Spleen (tissue), 11 donors: Measurements from ENCODE around the gene MICAL3. TPM values are rescaled to one million over a fixed set of nuclear protein-coding genes. Genes with fewer than 3 reads are reported as not detected.
A peak's percentile ranks its signal among the peaks of the same experiment; 100 is the strongest.

Experiments
- DNase-seq: peaks from one replicate; pipeline ENCODE4 v3.0.0-alpha.2; 2020
- H3K27ac ChIP-seq, 8 donors: fragments of 200-600 bp; sonication (generic) in 7 of 8; 1 replicate in 4 of 8; 2 replicates in 4 of 8; pipeline versions ENCODE4 v1.5.0 to v1.8.0; 2016 to 2021; ENCODE audit warnings: inconsistent platforms in 4 of 8, mild to moderate bottlenecking in 4 of 8, moderate library complexity in 1 of 8
- H3K27me3 ChIP-seq, 7 donors: fragments of 200-600 bp; sonication (generic) in 6 of 7; replicated peaks in 1 of 7; 1 replicate in 4 of 7; 2 replicates in 3 of 7; pipeline versions ENCODE4 v1.5.0 to v1.8.0; 2016 to 2021; ENCODE audit warnings: inconsistent platforms in 3 of 7, mild to moderate bottlenecking in 1 of 7
- H3K36me3 ChIP-seq, 6 donors: fragments of 200-600 bp; sonication (generic) in 5 of 6; 1 replicate in 4 of 6; 2 replicates in 2 of 6; pipeline versions ENCODE4 v1.5.0 to v1.8.0; 2016 to 2021; ENCODE audit warnings: inconsistent platforms in 2 of 6
- H3K4me1 ChIP-seq, 6 donors: fragments of 200-600 bp; sonication (generic) in 5 of 6; 1 replicate in 3 of 6; 2 replicates in 3 of 6; pipeline versions ENCODE4 v1.5.0 to v1.8.0; 2016 to 2021; ENCODE audit warnings: inconsistent platforms in 3 of 6
- H3K4me3 ChIP-seq, 8 donors: fragments of 200-600 bp; sonication (generic) in 7 of 8; 1 replicate in 4 of 8; 2 replicates in 4 of 8; pipeline versions ENCODE4 v1.5.0 to v1.8.0; 2016 to 2021; ENCODE audit warnings: inconsistent platforms in 4 of 8, mild to moderate bottlenecking in 4 of 8, moderate library complexity in 2 of 8
- H3K9me3 ChIP-seq, 8 donors: fragments of 200-600 bp; sonication (generic) in 7 of 8; 1 replicate in 4 of 8; 2 replicates in 4 of 8; pipeline versions ENCODE4 v1.5.0 to v1.8.0; 2016 to 2021; ENCODE audit warnings: inconsistent platforms in 4 of 8
- CTCF ChIP-seq, 11 experiments: fragments of 200-600 bp in 7 of 11; fragments of 450-650 bp in 4 of 11; sonication (generic) in 4 of 11; IDR thresholded peaks in 8 of 11; conservative IDR thresholded peaks in 3 of 11; 1 replicate in 7 of 11; 2 replicates in 4 of 11; pipeline versions ENCODE4 v1.4.0 to v1.8.0; 2016 to 2021; ENCODE audit warnings: antibody characterized with exemption in 11 of 11, inconsistent platforms in 4 of 11, mild to moderate bottlenecking in 1 of 11
- POLR2A ChIP-seq, 3 donors: fragments of 450-650 bp; IDR thresholded peaks; one replicate each; pipeline ENCODE4 v1.5.1; 2017; ENCODE audit warnings: antibody characterized with exemption in 3 of 3, mild to moderate bottlenecking in 1 of 3
- POLR2AphosphoS5 ChIP-seq, 3 donors: sonication (generic); formaldehyde crosslinking; IDR thresholded peaks; one replicate each; pipeline ENCODE4 v1.5.1; 2017; ENCODE audit warnings: antibody characterized with exemption in 3 of 3
- WGBS, 5 donors: extraction: QIAGEN DNeasy Blood & Tissue Kit in 3 of 5; methylation state at CpG; one replicate each; pipeline versions ENCODE4 v1.1.5 to v1.1.7; 2013 to 2018; 5-methylcytosine and 5-hydroxymethylcytosine counted together
- intact Hi-C: fragments of 100-400 bp; cut with DNase I; formaldehyde crosslinking; loops from one replicate; pipeline ENCODE4 v1.15.0; 2023; ENCODE audit warnings: low total_unique reads
- polyA plus RNA-seq, 3 donors: library from polyadenylated mRNA; stranded (reverse); fragments of 200-250 nt; gene quantifications; one replicate each; pipeline ENCODE4 v1.2.1, GENCODE V29; 2013
- total RNA-seq, 7 donors: library from RNA; depleted of rRNA in 3 of 7; stranded (reverse); fragments of >200 nt in 3 of 7; fragmentation: NEBNext Ultra II Directional in 4 of 7; extraction: Animal tissue kit (Norgen Biotek cat#: 25700) in 4 of 7; gene quantifications; one replicate each; pipeline versions ENCODE4 v1.1.0 to v1.2.1, GENCODE V29; 2016 to 2021
- donor health status: healthy with polysubstance abuse.
- donor health status: DM: no; HTN: no; CAD: no; lungs with moderate emphysema.
- donor health status: DM: no; HTN: no; CAD: no.
- donor health status: Bipolar disorder and iron deficiency.
- donor health status: healthy.
- donor health status: DM: no; HTN: no; CAD: no.
- donor health status: DM: yes; HTN: yes; CAD: no.

Gene MICAL3
- total and polyA plus RNA-seq, 10 donors: 2.6 to 133 (median 75.2) TPM

DNA sequence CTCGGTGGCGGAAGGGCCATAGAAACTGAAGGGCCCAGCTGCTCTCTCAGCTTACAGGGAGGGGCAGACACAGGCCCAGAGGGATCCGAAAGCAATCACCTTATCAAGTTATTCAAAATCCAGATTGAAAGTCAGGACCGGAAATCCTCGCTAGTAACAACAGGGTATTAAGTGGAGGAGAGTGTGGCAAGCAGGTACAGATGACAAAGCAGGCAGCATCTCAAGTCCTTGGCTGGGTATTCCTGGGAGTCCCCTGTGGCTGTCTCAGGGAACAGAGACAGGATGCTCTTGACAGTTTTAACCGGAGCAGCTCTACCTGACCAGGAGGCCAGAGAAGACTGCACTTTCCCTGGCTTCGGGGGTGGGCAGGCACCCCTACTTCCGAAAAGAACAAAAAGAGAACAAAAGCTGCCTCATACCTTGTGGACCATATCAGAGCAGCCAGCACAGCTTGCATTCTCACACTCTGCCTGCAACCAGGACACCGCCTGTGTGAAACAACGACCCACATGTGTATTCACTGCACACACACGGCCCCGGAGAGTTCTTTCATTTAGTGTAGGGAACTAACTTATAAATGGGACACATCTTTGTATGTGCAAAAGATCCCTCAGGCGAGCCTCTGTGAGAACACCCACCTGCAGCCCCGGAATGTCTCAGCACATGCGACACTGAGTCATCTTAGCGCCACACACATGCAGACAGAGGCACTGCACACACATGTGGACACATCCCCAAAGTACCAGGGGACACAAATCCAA lies 78.3 kb downstream of the MICAL3 start:
- H3K4me3 ChIP-seq: no peak overlapping the region
- no peaks in the 10 kb centered on the region for H3K27me3 ChIP-seq
- DNase-seq: no peak
- H3K27ac ChIP-seq: peak overlapping the region in 6 of 8 donors; percentile 13 to 53 (median 40)
- intact Hi-C loops: no loop called here
- 69 to 80% (median 70%) methylated on average over 16 of the region's 16 CpGs for WGBS, 5 donors
- H3K4me1 ChIP-seq: peaks cover 31 to 100% (median 76%) of the 10 kb centered on the region in 6 donors
- no peaks in the 10 kb centered on the region for H3K9me3 ChIP-seq
- no peak for TF ChIP-seq CTCF (IDR thresholded peaks at IDR 0.05 in 8 of 11, conservative IDR thresholded peaks at IDR 0.05 in 3 of 11)
- TF ChIP-seq POLR2A (IDR thresholded peaks at IDR 0.05): no peak
- no peak for TF ChIP-seq POLR2AphosphoS5 (IDR thresholded peaks at IDR 0.05)
- H3K36me3 ChIP-seq: peaks cover 0 to 6% (median 0%) of the 10 kb centered on the region in 6 donors

GRCh38 chr22:17945156-17945887 lies 79.0 kb downstream of the MICAL3 start:
- no peaks in the 10 kb centered on the region for H3K27me3 ChIP-seq
- H3K36me3 ChIP-seq: peaks cover 0 to 6% (median 0%) of the 10 kb centered on the region in 6 donors
- H3K4me3 ChIP-seq: no peak overlapping the region
- peak overlapping the region in 6 of 8 donors; percentile 13 to 53 (median 40) for H3K27ac ChIP-seq
- H3K4me1 ChIP-seq: peaks cover 29 to 100% (median 72%) of the 10 kb centered on the region in 6 donors
- 75 to 89% (median 79%) methylated on average over 15 of the region's 15 CpGs for WGBS, 5 donors
- H3K9me3 ChIP-seq: no peaks in the 10 kb centered on the region
- no peak for DNase-seq
- TF ChIP-seq CTCF (IDR thresholded peaks at IDR 0.05 in 8 of 11, conservative IDR thresholded peaks at IDR 0.05 in 3 of 11) (no peak), POLR2AphosphoS5 (IDR thresholded peaks at IDR 0.05) (no peak), POLR2A (IDR thresholded peaks at IDR 0.05) (no peak)
- intact Hi-C loops: no loop called here

DNA sequence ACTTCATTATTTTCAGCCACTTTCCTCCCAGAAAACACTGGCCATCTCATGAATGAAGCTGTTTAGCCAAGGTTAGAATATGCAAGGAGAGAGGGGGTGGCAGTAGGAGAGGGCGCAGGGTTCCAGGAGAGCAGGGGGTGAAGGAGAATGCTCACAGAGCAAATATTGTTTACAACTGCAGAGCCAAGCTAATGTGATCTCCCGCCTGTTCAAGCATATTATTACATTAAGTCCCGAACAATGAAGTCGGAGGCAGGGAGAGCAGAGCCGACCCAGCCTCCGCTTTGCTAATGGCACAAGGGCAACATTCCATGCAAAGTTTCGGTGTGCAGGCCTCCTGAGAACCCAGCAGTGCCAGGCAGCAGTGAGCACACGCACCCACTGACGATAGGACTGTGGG lies 80.1 kb downstream of the MICAL3 start:
- intact Hi-C loops: no loop called here
- H3K27me3 ChIP-seq: no peaks in the 10 kb centered on the region
- TF ChIP-seq CTCF (IDR thresholded peaks at IDR 0.05 in 8 of 11, conservative IDR thresholded peaks at IDR 0.05 in 3 of 11): no peak
- no peak for TF ChIP-seq POLR2AphosphoS5 (IDR thresholded peaks at IDR 0.05)
- no peak for TF ChIP-seq POLR2A (IDR thresholded peaks at IDR 0.05)
- H3K4me1 ChIP-seq: peaks cover 29 to 100% (median 76%) of the 10 kb centered on the region in 6 donors
- H3K27ac ChIP-seq: no peak overlapping the region
- no peak for DNase-seq
- WGBS, 5 donors: 88 to 93% (median 91%) methylated on average over 9 of the region's 9 CpGs
- H3K4me3 ChIP-seq: no peak overlapping the region
- H3K36me3 ChIP-seq: peaks cover 0 to 6% (median 0%) of the 10 kb centered on the region in 6 donors
- H3K9me3 ChIP-seq: no peaks in the 10 kb centered on the region
